WERI-Rb-1 (cell line): Measurements from ENCODE around the gene EFHD2.

Source experiments
- DNase-seq: peaks from one replicate; pipeline ENCODE4 v3.0.0-alpha.2; 2020
- H3K27ac ChIP-seq: fragments of 250-450 bp; sonication (Bioruptor Pico); 2 replicates; pipeline ENCODE4 v1.5.1; 2020; ENCODE audit warnings: mild to moderate bottlenecking, moderate library complexity
- H3K27me3 ChIP-seq: fragments of 250-450 bp; sonication (Bioruptor Pico); 2 replicates; pipeline ENCODE4 v1.5.1; 2021; ENCODE audit warnings: mild to moderate bottlenecking, low read depth, moderate library complexity; ENCODE audit not compliant: insufficient read depth, severe bottlenecking
- H3K36me3 ChIP-seq: fragments of 250-450 bp; sonication (Bioruptor Pico); 2 replicates; pipeline ENCODE4 v1.5.1; 2020; ENCODE audit warnings: mild to moderate bottlenecking, moderate library complexity
- H3K4me3 ChIP-seq: 2 replicates; pipeline ENCODE4 v1.5.1; 2011; ENCODE audit warnings: low read depth, mild to moderate bottlenecking, control low read depth, low read length
- H3K9me3 ChIP-seq: fragments of 250-450 bp; sonication (Bioruptor Pico); 2 replicates; pipeline ENCODE4 v1.5.1; 2021; ENCODE audit warnings: mild to moderate bottlenecking, moderate library complexity; ENCODE audit not compliant: severe bottlenecking
- CTCF ChIP-seq: IDR thresholded peaks from 2 replicates; pipeline ENCODE4 v1.5.1; 2011; ENCODE audit warnings: low read depth, mild to moderate bottlenecking, control low read depth, inconsistent platforms, low read length

EFHD2 gene

GRCh38 chr1:15475752-15476314 lies 66.1 kb downstream of the EFHD2 start, which contains the start of gene CELA2B:
TSS of gene CELA2B (plus strand) at chr1:15476104. CDS start at chr1:15476126, 22 bp downstream.
- Histone ChIP-seq H3K27me3 (no peaks in the 10 kb centered on the region), H3K4me3 (no peak within 1 kb of the TSS), H3K9me3 (no peaks in the 10 kb centered on the region), H3K27ac (no peak within 1 kb of the TSS), H3K36me3 (no peaks in the 10 kb centered on the region)
- DNase-seq, result no peak
- no peak for TF ChIP-seq CTCF

- no peaks in the 10 kb centered on the region for H3K36me3 ChIP-seq
- H3K4me3 ChIP-seq, result no peak overlapping the region
- no peaks in the 10 kb centered on the region for H3K27me3 ChIP-seq
- no peak overlapping the region for H3K27ac ChIP-seq
- no peak for TF ChIP-seq CTCF
- no peaks in the 10 kb centered on the region for H3K9me3 ChIP-seq
- no peak for DNase-seq
Observed at GRCh38 chr1:15476927-15477326, 67.2 kb downstream of the EFHD2 start.

GRCh38 chr1:15477646-15478212 lies 68.0 kb downstream of the EFHD2 start:
- Histone ChIP-seq H3K9me3 (no peaks in the 10 kb centered on the region), H3K27ac (no peak overlapping the region), H3K36me3 (no peaks in the 10 kb centered on the region), H3K27me3 (no peaks in the 10 kb centered on the region), H3K4me3 (no peak overlapping the region)
- no peak for DNase-seq
- no peak for TF ChIP-seq CTCF
